HG03108 (cell line): ENCODE measurements around the gene MTERF4.
A peak's percentile ranks its signal among the peaks of the same experiment; 100 is the strongest.

Experiments used
- ATAC-seq: cut with Tn5 transposase; IDR thresholded peaks from one replicate; pipeline ENCODE4 v1.9.1; 2021; ENCODE audit warnings: moderate library complexity; ENCODE audit not compliant: unreplicated experiment

Gene MTERF4

DNA sequence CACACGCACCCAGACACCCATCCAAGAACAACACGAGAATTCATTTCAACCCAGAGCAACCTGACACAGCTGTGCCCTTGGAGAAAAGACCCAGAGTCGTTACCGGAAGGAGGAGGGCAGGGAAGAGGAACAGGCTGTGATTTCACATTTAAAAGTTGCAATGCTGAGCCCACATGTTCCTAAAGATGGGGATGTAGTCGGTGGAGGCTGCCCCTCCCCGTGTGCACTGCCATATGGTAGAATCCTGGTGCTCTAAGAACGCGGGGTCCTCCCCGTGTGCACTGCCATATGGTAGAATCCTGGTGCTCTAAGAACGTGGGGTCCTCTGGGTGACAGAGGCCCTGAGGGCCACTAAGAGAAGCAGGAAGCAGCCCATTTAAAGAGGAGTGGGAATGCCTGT, 10.9 kb downstream of the MTERF4 start:
- ATAC-seq: no peak

DNA sequence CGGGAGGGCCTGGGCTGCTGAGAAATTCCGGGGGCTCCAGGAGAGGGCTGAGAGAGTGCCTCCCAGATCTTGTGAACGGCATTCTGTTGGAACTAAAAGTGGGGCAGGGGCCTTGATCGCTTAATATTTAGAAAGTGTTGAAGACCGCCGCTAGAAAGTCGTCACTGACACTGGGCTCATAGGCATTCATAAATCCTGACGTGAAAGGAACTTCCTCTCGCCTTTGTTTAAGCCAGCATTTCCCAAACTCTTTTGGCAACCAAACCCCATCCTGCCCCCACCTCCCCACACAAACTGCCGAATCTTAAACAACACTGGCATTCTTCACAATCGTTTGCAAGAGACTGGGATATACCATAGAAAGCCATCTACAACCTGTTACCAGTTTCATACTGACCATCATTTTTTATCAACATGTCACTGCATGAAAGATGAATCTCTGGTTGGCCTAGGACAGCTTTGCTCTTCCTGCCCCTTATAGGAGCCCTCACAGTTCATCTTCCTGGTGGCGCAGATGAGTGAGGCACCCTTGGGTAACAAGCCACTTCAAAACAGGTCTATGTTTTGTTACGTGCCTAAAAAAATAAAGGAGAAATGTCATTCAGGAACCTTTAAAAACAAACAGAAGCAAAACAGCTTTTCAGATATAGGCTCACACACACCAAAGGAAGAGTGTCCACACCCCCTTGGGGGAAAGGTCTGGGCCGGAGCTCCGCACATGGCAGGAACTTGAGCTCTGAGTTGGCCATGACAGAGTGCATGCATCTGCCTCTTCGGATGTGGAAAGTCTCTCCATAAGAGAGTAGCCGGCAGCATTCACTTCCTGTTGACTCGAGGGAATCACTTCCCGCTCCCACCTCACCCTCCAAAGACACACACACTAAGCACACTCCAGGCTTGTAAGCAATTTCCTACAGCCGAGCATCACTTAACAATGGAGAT, 13.0 kb downstream of the MTERF4 start:
- no peak for ATAC-seq

DNA sequence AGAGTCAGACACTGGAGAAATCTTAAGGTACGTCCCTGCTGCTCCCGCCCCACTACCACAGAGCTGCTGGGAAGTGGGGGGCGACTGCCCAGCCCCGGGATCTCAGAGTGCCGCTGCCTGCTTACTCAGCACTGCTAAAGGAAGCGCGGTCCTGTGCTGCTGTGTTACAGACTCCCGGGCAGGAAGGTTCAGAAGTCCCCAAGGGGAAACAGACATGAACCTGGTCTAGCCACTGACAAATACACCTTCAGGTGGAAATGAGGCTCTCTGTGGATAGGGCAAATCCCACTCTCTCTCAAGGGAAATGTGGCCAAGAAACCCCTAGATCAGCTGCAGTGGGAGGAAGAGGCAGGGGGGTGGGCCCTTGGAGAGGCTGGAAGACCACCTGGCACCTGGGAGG, 13.7 kb downstream of the MTERF4 start:
- no peak for ATAC-seq

DNA sequence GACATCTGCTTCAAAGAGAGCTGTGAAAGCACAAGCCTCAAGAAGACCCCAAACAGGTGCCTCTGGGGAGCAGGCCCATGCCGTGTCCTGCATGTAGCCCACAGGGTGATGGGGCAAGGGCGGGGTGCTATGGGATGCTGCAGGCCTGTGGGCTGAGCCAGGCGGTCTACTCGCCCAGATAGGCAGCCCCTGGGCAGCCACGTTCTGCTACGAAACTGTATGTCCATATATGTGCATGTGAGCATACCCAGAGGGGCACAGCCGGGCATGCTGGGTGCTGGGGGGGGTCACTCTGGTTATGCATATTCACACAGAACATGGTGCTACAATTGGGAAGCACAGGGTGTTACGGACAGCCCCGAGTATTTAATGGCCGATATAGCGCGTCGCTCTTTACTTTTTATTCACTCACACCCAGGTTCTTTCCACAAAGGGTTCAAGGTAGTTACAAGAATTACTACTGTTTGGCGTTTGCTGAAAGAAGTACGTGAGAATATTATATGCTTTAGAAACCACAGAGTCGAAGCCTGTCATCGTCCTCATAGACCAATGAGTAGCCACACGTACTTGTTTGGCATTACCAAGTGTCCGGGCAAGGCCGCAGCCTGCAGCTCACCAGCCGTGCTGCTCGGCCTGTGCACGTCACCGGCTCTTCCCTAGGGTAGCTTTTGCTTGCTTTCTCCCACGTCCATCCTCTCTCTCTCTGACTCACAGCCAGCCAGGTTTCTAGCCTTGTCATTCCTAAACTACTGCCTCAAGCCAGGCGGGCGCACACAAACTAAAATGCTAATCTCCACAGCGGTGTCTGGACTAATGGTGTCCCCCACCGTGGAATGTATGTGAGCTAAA, 14.4 kb downstream of the MTERF4 start:
- peak; percentile 48 for ATAC-seq

DNA sequence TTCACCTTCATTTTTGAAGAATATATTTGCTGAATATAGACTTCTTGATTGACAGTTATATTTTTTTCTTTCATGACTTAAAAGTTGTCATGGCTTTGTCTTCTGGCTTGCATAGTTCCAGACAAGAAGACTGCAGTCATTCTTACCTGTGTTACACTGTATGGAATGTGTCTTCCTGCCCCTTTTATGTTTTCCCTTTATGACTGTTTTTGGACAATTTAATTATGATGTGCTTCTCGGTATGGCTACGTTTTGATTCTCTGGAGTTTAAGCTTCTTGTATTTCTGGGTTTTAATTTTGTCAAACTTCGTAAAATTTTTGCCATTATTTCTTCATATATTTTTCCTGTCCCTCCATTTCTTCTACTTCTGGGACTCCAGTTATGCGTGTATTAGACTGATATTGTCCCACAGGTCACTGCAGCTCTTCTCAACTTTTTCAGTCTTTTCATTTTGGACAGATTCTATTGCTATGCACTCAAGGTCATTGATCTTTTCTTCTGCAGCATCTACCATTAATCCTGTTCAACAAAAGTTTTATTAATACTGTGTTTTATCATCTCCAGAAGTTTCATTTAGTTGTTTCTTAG, 17.1 kb downstream of the MTERF4 start:
- ATAC-seq: no peak

DNA sequence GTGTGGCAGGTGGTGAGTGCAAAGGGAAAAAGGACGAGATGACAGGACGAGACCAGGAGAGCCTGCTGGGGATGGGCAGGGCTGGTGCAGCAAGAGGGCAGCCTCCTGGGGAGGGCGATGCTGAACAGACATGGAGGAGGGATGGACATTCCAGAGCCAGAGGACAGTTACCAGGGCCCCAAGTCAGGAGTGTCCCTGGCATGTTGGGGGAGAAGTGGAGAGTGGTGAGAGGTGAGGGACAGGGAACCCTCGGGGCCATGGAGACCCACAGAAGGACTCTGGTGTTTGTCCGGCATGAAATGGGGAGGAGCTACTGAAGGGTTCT, 19.0 kb downstream of the MTERF4 start:
- ATAC-seq: no peak

DNA sequence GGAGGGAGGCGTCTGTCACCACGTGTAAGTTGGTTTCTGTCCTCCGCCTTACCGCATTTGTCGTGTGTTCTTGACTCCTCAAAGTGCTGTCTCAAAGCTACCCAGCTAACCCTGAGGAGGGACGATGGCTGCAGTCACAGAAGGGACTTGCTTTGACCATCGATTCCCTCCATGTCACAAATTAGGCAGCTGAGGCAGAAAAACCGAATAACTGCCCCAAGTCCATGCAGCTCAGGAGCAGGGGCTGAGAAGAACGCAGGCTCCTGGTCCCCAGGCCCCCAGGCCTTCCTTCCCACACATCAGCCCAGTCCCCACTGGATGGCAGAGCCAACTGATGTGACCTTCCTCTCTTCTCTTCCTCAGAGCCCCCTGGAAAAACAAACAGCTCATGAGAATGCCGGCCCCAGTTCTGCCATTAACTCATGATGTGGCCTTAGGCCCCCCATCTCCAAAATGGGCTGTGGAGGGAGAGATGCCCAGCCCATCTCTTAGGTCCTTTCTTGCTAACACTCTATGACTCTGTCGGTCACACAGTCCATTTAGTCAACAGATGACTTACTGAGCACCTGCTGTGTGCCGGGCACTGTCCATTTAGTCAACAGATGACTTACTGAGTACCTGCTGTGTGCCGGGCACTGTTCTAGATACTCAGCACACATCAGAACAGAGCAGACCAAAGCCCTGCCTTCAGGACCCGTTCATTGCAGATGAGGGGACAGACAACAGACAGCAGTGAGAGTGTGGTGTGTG, 19.6 kb downstream of the MTERF4 start:
- no peak for ATAC-seq

DNA sequence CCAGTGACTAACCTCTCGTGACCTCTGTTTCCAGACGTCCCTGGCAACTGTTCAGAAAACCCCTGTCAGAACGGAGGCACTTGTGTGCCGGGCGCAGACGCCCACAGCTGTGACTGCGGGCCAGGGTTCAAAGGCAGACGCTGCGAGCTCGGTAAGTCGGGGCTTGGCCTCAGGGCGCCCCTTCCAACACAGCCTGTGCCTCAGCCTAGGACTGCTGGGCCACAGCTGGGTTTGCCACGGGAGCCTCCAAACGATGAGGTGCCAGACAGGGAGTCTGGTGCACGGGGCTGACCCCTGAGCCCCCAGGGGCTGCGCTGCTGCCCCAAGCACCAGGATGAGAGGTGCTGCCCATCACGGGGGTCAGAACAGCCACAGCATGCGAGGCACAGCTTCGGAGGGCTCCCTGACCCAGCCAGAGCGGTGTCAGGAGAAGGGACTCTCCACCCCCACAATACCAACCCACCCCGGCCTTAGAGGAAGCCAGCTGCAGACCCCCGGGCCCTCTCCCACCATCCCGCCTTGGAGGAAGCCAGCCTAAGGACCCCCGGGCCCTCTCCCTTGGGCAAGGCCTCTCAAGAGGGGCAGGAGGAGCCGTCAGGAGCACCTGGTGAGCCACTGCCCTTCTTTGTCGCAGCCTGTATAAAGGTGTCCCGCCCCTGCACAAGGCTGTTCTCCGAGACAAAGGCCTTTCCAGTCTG, 20.3 kb downstream of the MTERF4 start:
- no peak for ATAC-seq

DNA sequence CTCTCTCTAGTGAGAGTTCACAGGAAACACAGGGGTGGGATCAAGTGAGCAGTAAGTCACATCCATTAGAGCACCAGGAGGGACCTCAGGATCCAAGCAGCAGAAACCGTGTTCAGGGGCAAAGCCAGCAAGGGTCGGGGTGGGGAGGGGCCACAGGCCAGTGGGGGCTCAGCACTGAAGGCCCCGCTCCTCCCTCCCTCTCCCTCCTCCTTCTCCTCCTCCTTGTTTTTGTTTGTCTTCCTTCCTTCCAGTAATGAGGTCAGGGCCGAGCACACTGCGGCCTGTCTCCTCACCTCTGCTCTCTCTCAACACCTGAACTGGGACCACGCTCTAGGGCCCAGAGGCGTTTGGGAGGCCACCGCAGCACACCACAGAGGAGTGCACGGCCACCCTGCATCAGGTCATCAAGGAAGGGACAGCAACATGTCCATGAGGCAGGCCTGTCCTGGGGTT, 20.9 kb downstream of the MTERF4 start:
- no peak for ATAC-seq

DNA sequence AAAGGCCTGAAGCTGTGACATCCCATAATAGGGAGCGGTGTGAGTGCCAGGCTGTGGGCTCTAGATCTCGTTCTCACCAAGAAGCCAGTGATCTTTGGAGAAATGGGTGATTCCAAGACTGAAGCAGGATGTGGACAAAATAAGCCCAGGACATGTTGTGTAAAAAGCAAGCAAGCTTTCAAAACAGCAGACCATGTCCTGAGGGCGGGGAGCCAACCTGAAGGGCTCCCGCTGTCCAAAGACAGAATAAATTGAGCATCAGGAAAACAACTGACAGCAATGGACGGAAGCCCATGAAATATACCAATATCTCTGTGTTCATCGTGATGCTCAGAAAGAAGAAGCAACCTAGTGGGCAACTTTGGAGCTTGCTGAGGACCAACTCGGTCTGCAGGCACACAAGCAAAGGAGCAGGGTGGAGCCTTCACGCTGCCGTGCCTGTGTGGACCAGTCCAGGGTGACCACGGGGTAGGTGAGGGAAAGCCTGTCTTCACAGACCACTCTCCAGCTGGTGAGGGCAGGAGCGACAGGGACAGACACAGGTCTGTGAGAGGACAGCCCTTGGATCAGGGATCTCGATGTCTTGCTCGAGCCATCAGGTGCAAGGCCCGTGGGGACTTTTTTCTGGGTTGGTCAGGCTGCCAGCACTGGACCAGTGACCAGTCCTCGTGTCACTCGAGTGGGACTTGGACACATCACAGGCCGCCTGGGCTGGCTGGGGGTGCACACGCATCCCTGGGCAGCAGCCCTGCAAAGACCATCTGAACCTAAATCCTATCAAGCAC, 21.5 kb downstream of the MTERF4 start:
- ATAC-seq: no peak

DNA sequence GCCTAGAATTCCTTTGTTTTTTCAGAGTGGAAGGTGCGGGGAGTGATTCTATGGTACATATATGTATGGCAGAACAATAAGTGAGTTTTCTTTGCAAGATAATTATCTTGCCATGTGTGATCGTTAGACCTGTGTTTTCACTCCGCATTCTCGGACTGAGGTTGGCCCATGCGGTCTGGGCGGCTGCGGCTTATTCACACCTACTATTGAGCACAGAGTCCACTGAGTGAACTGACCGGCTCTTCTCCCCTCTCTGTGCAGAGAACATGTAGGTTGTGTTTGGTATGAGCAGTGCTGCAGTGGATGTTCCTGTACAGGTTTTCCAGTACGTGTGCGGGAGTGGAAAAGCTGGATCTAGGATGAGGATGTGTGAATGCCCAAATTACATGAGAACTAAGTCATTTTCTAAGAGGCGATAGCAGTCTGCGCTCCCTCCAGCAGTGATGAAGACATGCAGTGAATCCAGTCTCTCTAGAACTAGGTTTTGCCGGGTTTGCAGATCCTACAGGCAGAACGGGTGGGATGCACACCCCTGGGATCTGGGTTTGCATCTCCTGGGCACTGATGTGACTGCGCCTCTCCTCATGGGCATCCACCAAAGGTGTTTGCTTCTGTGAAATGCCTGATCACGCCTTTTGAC, 27.1 kb downstream of the MTERF4 start:
- no peak for ATAC-seq

DNA sequence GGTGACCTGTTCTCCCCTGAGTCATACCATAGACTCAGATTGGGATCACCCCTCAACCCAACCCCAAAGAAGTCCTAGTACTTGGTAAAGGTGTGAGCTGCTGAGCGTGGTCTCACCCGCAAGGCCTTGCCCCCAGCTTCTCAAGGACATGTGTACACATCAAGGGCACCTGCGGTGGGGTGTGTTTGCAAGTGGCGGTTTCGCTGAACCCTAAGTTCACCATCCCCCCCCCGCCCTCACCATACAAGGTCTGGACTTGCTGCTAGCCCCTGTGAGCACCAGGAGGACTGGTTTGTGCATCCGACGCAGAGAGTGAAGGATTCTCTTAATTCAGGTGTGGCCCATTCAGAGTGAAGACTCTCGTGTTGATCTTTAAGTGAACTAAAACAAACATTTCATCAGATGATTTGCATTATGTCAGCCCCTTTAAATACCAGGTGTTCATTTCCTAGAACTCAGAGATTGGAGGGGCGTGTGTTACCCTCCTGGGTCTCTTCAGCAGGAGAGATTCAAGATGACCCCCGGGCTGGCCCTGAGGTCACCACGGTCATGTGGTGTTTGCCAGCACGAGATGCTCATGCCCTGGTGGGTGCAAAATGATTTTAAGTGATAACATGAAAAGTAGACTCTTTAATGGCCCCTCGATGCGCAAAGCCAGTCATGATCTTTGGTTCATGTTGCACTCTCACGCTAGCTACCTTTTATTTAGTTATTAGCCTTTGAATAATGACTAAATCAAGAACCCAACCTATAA, 27.8 kb downstream of the MTERF4 start:
- no peak for ATAC-seq

DNA sequence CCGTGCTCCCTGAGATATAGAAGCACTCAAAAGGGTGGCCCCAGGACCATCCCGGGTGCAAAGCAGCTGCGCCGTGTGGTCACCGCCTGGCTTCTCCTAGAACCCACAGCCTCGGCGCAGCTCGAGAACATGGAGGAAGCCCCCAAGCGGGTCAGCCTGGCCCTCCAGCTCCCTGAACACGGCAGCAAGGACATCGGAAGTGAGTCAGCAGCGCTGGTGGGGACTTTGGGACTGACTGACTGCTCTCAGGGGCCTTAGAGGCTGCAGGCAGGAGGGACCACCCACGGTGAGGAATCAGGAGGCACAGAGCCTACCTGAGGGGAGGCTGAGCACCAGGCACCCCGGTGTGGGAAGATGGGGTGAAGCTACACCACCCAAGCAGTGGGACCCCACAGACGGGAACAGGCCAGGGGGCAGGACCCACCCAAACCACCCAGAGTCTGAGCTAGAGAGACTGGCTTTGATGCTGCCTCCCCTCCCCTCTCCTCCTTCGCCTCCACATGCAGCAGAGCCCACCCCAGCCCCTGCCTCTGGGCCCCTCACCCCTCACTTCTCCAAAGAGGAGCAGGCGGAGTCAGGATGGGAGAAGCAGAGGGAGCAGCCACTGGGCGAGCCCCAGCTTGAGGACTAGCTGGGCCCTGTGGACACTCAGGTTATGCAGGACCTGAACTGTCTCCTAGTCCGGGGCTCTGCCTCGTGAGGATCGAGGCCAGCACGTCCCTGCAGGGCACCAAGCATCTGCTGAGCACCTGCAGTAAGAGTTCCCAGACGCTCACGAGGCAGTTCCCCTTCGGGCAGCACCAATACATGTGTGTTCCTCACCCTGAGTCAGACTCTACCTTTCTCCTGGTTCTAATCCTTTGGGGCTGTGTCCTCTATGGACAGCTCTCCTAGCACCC, 28.7 kb downstream of the MTERF4 start:
- ATAC-seq: no peak

DNA sequence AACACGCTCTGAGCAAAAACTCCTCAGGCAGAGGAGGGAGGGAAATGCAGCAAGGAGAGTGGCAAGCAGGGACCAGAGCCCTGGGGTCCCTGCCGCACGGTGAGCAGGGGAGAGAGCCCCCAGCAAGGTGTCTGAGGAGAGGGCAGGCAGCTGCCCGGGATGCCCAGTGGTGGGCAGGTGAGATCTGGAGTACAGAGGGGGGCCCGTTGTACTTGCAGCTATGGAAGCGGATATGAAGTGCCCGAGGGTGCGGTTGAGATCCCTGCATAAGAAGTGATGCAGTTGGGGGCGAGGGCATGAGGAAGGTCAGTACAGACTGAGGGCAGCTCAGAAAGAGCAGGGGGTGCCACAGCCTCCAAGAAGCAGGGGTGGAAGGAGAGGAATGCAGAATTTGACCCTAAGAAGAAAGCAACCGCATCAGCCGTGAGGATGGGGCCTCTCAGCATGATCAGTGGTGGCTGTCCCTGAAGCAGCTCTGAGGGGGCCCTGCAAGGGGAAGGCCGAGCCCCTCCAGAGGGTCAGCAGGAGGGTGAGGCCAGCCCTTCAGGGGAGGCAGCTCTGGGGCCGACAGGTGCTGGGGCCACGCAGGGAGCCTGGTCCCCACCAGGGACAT, 29.4 kb downstream of the MTERF4 start:
- ATAC-seq: no peak

DNA sequence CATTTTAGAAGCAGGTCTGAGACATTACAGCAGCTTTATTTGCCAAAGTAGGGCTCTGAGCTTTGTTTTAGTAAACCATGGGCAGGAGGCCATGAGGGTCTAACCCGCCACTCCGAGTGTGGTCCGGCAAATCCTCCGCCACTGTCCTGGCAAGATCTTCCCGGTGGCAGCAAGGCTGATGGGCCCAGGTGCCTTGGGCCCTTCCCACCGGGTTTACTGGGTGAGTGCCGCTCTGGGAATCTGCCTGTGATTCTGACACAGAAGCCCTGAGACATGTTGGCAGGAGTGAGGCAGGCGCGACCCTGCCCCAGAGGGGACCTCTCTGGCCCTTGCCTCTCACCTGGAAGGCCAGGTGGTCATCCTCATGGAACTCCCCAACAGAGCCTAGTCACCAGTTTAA, 29.9 kb downstream of the MTERF4 start:
- no peak for ATAC-seq

DNA sequence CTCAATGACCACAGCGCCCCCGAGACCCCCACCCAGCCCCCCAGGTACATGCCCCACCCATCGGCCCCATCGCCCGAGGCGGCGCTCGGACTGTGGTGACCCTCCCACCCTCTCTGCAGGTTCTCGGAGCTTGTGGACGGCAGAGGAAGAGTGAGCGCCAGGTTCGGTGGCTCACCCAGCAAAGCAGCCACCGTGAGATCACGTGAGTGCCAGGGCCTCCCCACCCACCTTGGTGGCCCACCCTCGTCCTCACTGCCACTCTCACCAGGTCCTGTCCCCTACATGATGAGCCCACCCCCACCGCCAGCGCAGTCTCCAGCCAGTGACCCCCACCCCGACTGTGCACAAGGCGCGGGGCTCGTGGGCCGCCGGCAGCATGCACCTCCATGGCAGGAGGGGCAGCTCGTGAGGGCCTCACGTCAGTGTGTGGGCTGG, 30.4 kb downstream of the MTERF4 start:
- ATAC-seq: no peak
